ENCODE measurements around the gene MT1A. TPM values are rescaled to one million over a fixed set of nuclear protein-coding genes. Genes with fewer than 3 reads are reported as not detected.
A peak's percentile ranks its signal among the peaks of the same experiment; 100 is the strongest.

MT1A gene
- total and polyA plus RNA-seq, 12 donors: 0.71 to 102 (median 3.0) TPM; not detected in 2

DNA sequence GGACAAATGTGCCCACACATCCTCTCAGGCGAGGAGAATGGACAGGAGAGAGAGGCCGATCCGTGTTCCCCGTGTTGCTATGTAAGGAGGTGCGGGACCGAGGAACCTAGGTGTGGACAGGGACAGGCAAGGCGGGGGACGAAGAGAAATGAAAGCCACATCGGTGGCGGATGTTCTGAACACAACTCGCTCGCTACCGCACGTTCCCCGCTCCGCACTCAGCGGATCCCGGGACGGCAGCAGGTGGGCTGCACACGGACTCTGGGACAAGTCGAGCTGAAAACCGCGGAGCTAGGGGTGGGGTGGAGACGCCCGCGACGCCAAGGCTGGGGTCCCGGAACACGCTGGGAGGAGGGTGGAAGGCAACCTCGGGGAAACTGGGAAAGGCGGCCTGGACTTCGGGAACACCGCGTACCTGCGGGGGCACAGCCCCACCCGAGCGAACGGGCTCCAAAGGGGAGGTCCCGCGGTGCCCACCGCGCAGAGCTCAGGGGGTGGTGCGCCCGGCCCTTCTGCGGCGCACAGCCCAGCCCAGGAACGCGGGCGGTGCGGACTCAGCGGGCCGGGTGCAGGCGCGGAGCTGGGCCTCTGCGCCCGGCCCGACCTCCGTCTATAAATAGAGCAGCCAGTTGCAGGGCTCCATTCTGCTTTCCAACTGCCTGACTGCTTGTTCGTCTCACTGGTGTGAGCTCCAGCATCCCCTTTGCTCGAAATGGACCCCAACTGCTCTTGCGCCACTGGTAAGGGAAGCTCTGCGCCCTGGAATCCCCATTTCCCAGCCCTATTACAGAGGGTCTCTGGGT is 13.1 kb upstream of the MT1A start, which contains the start of gene MT1E:
Gene MT1E, plus strand, starts transcription at position 642 of the 803 bp plus-strand sequence. Its CDS starts 71 bp downstream, at position 713.
- ATAC-seq (peak; percentile 92 to 96 (median 94)), DNase-seq (peak; percentile 85 to 86)
- peaks cover 0 to 4% (median 0%) of the 10 kb centered on the region in 7 donors for H3K27me3 ChIP-seq
- peaks cover 0 to 29% (median 14%) of the 10 kb centered on the region in 9 donors for H3K4me1 ChIP-seq
- no peaks in the 10 kb centered on the region for H3K9me3 ChIP-seq
- 2% methylated on average over 62 of the region's 62 CpGs for WGBS, 2 donors
- TF ChIP-seq, protein P1, sequence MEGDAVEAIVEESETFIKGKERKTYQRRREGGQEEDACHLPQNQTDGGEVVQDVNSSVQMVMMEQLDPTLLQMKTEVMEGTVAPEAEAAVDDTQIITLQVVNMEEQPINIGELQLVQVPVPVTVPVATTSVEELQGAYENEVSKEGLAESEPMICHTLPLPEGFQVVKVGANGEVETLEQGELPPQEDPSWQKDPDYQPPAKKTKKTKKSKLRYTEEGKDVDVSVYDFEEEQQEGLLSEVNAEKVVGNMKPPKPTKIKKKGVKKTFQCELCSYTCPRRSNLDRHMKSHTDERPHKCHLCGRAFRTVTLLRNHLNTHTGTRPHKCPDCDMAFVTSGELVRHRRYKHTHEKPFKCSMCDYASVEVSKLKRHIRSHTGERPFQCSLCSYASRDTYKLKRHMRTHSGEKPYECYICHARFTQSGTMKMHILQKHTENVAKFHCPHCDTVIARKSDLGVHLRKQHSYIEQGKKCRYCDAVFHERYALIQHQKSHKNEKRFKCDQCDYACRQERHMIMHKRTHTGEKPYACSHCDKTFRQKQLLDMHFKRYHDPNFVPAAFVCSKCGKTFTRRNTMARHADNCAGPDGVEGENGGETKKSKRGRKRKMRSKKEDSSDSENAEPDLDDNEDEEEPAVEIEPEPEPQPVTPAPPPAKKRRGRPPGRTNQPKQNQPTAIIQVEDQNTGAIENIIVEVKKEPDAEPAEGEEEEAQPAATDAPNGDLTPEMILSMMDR (IDR thresholded peaks at IDR 0.05): peak in 1 of 9 donors; percentile 2
- intact Hi-C loops (cut with DNase I): loop anchor here in 3 of 10 donors (1.0 to 5.0 kb wide), 4 partner anchors 14 to 57 kb away; partner anchors contain the start of genes MT1X (in 2 of the 3) and MT2A (in 1 of the 3)
- peak within 1 kb of the TSS; percentile 76 to 98 (median 93) for H3K27ac ChIP-seq
- no peaks in the 10 kb centered on the region for H3K36me3 ChIP-seq
- H3K4me3 ChIP-seq: peak within 1 kb of the TSS; percentile 26 to 82 (median 67)

DNA sequence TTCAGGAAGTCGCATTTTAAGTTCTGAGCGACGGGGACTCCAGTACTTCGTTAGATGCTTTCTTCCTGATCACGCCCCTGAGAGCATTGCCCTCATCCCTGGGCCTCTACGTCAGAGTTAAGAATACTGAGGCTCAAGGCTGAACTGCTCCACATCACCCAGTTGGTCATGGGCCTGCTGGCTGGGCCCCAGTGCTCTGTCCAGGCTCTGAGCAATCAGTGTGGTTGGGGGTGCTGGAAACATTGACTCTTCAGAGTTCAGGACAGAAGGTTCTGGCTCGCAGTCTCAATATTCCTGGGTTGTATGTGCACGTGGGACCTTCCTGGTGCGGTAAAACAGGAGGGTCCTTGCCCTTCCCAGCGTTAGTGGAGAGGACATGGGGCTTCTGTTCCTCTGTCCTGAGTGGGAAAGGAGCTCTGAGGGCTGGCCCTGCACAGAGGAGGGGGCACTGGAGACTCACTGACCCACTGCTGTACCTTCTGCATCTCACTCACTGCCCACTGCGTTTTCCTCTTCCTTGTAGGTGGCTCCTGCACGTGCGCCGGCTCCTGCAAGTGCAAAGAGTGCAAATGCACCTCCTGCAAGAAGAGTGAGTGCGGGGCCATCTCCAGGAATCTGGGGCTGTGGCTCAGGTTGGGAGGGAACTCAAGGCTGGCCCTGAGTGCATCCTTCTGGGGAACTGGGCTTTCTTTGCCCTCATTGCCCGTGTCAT is 12.4 kb upstream of the MT1A start:
- Histone ChIP-seq H3K4me1 (peaks cover 0 to 27% (median 14%) of the 10 kb centered on the region in 9 donors), H3K27me3 (peaks cover 0 to 8% (median 0%) of the 10 kb centered on the region in 7 donors), H3K27ac (peak overlapping the region; percentile 76 to 98 (median 93)), H3K9me3 (no peaks in the 10 kb centered on the region), H3K36me3 (no peaks in the 10 kb centered on the region), H3K4me3 (peak overlapping the region; percentile 26 to 82 (median 67))
- TF ChIP-seq, protein P1 (IDR thresholded peaks at IDR 0.05): no peak
- ATAC-seq: peak; percentile 74 to 90 (median 85)
- 30 to 35% methylated on average over 16 of the region's 16 CpGs for WGBS, 2 donors
- intact Hi-C loops (cut with DNase I): loop anchor here in 4 of 10 donors (1.0 to 5.0 kb wide), 4 partner anchors 15 to 56 kb away; partner anchors contain the start of genes MT1X (in 2 of the 4) and MT2A (in 2 of the 4)
- DNase-seq: peak; percentile 55 to 76

GRCh38 chr16:56626685-56627084 is 11.8 kb upstream of the MT1A start:
- 54 to 60% methylated on average over 7 of the region's 7 CpGs for WGBS, 2 donors

More at GRCh38 chr16:56626685-56627084, 11.8 kb upstream of the MT1A start:
- no peaks in the 10 kb centered on the region for H3K36me3 ChIP-seq
- peaks cover 0 to 25% (median 15%) of the 10 kb centered on the region in 9 donors for H3K4me1 ChIP-seq
- peaks cover 0 to 13% (median 0%) of the 10 kb centered on the region in 7 donors for H3K27me3 ChIP-seq
- no peaks in the 10 kb centered on the region for H3K9me3 ChIP-seq
- intact Hi-C loops (cut with DNase I): loop anchor here in 3 of 10 donors (2.0 to 5.0 kb wide), 2 partner anchors 18 to 56 kb away; partner anchors contain the start of genes MT1X (in 2 of the 3) and MT2A (in 1 of the 3)
- H3K27ac ChIP-seq: peak overlapping the region; percentile 76 to 98 (median 93)
- no peak for DNase-seq
- peak in 3 of 8 donors; percentile 25 to 38 (median 37) for ATAC-seq
- H3K4me3 ChIP-seq: peak overlapping the region; percentile 26 to 82 (median 67)
- TF ChIP-seq, protein P1 (IDR thresholded peaks at IDR 0.05): no peak
